ENCODE data around the gene INPPL1.

DNA sequence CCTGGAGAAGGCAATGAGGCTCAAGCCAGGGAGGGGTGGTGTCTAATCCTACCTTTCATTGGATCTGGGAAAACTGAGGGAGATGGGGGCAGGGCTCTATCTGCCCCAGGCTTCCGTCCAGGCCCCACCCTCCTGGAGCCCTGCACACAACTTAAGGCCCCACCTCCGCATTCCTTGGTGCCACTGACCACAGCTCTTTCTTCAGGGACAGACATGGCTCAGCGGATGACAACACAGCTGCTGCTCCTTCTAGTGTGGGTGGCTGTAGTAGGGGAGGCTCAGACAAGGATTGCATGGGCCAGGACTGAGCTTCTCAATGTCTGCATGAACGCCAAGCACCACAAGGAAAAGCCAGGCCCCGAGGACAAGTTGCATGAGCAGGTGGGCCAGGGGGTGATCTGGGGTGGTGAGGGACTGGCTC is 32.6 kb upstream of the INPPL1 start, which contains the start of gene FOLR1:
- TF ChIP-seq, protein P1, sequence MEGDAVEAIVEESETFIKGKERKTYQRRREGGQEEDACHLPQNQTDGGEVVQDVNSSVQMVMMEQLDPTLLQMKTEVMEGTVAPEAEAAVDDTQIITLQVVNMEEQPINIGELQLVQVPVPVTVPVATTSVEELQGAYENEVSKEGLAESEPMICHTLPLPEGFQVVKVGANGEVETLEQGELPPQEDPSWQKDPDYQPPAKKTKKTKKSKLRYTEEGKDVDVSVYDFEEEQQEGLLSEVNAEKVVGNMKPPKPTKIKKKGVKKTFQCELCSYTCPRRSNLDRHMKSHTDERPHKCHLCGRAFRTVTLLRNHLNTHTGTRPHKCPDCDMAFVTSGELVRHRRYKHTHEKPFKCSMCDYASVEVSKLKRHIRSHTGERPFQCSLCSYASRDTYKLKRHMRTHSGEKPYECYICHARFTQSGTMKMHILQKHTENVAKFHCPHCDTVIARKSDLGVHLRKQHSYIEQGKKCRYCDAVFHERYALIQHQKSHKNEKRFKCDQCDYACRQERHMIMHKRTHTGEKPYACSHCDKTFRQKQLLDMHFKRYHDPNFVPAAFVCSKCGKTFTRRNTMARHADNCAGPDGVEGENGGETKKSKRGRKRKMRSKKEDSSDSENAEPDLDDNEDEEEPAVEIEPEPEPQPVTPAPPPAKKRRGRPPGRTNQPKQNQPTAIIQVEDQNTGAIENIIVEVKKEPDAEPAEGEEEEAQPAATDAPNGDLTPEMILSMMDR (IDR thresholded peaks at IDR 0.05; ENCODE audit: insufficient read depth, low read length) = no peak
- TF ChIP-seq POLR2AphosphoS5 (IDR thresholded peaks at IDR 0.05; ENCODE audit: low read depth) = no peak
